ENCODE results near the gene ZNF77.
A peak's percentile ranks its signal among the peaks of the same experiment; 100 is the strongest.
"Not testable (repeated sequence)": the region's sequence is repeated elsewhere in the genome, so short reads cannot be mapped to it uniquely, and the experiment has no call there.

ZNF77 gene

DNA sequence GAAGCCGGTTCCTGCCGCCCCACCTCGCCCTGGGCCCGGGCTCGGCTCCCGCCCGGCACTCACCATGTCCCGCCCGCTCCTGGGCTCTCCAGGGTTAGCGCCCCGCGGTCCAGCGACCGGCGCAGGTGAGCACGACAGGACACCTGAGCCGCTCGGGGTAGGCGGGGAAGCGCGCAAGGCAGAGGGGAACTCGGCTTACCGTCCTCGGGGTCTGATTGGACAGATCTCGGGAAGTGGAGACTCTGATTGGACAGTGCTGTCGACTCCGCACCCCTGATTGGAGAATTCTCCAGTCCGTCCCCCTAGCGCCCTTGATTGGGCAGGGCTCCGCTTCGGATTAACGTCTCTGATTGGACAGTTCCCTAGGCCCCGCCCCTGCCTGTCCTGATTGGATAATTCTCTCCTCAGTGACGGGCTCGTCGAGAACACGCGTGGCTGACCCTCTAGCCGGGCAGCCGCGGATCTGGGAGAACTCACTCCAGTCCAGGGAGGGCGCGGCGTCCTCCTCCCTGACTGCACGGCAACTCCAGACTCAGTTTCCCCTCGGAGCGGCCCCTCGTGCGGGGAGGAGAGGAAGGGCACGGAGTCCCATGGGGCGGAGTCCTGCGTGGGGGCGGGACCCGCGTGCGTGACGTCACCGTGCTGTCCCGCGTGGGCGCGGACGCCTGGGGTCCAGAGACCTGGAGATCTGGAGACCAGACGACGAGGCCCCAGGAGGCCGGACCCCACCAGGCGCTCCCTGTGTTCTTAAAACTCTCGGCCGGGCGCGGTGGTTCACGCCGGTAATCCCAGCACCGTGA lies at the start of gene ZNF77:
Gene ZNF77 (minus strand): TSS at position 197 of the 800 bp plus-strand sequence. CDS start 131 bp downstream, at position 66.
- peak; percentile 95 for DNase-seq (ENCODE audit: low read depth, low spot score)

DNA sequence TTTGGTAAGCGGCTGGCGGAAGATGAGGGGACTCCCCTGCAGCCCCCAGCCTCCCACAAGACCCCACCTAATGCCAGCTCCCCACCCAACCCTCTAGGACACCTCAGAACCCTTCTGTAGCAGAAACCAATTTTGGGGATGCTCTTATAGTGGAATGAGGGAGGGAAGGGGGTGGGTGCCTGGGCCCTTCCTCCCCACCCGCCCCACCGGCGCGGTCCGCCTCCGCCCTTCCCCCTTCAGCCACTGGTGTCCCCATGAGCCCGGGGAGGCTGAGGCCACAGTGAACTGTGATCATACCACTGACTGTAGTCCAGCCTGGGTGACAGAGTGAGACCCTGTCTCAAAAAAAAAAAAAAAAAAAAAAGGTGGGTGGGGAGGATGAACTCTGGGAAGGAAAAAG lies 48.8 kb upstream of the ZNF77 start:
- DNase-seq (ENCODE audit: low read depth, low spot score) = no peak

DNA sequence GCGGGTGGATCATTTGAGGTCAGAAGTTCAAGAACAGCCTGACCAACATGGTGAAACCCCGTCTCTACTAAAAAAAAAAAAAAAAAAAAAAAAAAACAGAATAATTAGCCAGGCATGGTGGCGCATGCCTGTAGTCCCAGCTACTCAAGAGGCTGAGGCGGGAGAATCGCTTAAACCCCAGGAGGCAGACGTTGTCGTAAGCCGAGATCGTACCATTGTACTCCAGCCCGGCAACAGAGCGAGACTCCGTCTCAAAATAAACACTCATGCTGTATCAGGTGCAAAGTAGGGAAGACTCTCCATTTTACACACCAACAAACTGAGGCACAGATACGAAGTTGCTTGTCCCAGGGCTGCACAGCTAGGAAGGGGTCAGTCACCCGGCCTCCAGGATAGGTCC lies 48.2 kb upstream of the ZNF77 start:
- no peak for DNase-seq (ENCODE audit: low read depth, low spot score)

DNA sequence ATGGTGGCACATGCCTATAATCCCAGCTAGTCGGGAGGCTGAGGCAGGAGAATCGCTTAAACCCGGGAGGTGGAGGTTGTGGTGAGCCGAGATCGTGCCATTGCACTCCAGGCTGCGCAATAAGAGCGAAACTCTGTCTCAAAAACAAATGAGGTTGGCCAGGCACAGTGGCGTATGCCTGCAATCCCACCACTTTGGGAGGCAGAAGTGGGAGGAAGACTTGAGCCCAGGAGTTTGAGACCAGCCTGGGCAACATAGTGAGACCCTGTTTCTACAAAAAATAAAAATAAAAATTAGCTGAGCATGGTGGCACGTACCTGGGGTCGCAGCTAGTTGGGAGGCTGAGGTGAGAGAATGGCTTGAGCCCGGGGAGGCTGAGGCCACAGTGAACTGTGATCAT lies 47.6 kb upstream of the ZNF77 start:
- DNase-seq (ENCODE audit: low read depth, low spot score) = not testable (repeated sequence)

DNA sequence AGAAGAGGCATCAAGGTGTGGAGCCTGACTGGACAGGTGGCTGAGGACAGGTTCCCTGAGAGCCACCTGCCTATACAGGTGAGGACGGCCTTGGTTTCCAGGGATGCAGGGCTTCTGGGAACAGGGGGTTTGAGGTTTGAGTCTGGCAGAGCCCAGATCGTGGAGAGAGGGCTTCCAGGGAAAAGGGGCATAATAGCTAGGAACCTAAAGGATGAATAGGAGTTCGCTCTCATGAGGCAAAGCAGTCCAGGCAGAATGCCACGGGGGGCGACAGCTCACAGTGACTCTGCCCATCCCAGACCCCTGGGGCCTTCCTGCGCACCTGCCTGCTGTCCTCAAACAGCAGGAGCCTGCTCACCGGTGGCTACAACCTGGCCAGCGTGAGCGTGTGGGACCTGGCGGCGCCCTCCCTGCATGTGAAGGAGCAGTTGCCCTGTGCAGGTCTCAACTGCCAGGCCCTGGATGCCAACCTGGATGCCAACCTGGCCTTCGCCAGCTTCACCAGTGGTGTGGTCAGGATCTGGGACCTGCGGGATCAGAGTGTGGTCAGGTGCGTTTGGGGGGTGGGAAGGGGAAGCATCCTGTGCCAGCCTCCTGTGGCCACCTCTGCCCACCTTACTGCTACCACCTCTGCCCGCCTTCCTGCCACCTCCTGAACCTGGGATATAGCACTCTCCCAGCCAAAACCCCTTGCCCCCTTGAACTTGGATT lies 44.6 kb upstream of the ZNF77 start:
- DNase-seq (ENCODE audit: low read depth, low spot score) = no peak

DNA sequence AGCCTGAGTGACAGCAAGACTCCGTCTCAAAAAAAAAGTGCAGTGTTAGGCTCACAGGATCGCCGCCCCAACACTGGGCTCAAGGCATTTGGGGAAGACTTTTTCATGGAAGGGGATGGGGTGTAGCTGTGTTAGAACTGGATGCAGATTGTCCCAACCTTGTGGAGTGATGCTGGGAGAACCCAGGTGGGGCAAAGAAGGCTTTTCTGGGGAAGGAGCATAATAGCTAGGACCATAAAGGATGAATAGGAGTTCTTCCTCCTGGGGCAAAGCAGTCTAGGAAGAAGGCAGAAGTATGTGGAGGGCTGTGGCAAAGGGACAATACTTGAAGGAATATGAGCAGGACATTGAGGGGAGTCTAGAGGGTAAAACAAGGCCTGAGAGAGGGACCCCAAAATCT lies 43.8 kb upstream of the ZNF77 start:
- DNase-seq (ENCODE audit: low read depth, low spot score) = no peak

DNA sequence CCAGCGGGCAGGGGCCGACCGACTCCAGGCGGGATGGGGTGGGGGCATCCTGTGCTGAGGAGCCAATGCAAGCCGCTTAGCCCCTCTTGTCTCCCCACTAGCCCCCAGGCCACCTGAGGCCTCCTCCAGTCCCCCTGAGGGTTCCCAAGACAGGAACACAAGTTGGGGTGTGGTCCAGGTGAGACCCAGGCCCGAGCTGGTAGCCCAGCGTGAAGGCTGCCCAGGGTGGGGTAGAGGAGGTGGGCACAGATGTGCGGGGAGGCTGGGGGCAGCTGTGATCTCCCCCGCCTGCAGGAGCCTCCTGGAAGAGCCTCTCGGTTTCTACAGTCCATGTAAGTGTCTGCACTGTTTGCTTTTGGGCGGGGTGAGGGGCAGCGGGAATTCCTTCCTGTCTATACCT lies 43.0 kb upstream of the ZNF77 start:
- no peak for DNase-seq (ENCODE audit: low read depth, low spot score)

DNA sequence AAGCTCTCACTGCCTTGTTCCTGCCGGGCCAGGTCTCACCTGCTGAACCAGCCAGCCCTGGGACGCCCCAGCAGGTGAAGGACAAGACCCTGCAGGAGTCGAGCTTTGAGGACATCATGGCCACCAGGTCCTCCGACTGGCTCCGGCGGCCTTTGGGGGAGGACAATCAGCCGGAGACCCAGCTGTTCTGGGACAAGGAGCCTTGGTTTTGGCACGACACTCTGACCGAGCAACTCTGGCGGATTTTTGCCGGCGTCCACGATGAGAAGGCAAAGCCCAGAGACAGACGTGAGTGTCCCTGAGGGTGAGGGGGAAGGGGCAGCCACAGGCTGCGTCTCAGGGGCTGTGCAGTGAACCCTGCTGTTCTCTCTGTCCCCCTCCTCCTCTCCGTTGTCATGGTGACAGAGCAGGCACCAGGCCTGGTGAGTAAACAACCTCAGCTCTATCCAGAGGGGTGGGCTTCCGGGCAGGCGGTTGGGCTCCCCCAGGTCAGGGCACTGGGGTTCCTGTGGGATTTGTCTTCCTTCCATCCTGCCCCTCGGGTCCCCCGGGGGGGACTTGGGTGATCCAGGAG lies 42.3 kb upstream of the ZNF77 start:
- DNase-seq (ENCODE audit: low read depth, low spot score) = no peak

DNA sequence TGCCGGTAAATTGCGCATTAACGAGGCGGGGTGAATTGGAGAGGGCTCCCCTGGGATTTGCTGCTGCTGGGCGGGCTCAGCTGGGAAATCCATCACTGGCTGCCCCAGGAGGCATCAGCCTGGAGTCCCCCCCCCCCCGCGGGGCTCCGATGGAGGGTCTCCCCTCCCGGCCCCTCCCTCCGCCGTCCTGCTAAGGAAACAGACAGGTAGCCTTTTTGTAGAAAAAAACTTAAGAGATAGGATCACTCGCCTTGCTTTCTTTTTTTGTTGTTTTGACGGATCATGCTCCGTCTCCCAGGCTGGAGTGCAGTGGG lies 39.4 kb upstream of the ZNF77 start:
- no peak for DNase-seq (ENCODE audit: low read depth, low spot score)

DNA sequence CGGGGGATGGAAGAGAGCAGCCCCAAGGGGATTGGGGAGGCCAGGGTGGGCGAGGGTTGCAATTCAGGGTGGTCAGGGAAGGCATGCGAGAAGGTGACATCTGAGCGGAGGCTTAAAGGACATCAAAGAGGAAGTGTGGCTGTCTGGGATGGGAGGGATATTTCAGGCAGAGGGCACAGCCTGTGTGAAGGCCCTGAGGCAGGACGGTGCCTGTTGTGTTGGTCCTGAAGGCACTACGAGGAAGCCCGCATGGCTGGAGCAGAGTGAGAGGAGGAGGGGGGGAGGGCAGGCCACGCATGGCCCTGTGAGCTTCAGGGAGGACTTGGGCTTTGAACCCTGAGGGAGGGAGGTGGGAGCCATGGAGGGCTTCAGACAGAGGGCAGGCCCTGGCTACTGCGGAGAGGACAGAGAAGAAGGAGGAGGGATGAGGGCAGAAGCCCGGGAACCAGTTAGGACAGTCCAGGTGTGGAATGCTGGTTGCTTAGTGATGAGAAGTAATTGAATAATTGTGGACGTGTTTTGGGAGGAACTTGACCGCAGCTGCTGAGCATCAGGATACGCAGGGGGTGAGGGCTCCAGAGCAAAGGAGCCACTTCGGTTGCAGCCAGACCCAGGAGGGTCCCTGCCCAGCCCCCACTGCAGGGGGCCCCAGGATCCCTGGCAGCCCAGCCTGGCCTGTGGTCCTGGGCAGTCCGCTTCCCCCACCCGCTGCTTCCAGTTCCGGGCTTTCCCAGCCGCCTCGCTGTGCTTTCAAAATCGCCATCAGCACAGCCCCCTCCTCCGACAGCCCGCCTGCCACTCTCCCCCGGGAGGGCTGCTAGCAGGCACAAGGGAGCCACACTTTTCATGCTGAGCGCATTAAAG lies 38.8 kb upstream of the ZNF77 start:
- DNase-seq (ENCODE audit: low read depth, low spot score) = peak; percentile 75

DNA sequence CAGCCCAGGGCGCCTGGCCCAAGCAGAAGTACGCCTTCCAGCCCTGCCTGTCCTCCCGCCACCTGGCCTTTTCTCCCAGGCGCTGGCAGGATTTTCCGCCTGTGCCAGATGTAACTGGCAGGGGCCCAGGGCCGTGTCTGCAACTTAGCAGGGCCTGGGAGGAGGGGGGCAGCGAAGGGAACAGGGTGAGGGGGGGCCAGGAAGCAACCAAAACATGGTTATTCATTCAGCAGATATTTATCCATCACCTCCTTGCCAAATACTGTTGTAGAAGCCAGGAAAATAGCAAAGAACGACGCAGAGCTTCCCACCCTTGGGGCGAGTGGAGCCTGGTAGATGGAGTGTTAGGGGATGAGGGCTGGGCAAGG lies 38.2 kb upstream of the ZNF77 start:
- DNase-seq (ENCODE audit: low read depth, low spot score) = no peak

DNA sequence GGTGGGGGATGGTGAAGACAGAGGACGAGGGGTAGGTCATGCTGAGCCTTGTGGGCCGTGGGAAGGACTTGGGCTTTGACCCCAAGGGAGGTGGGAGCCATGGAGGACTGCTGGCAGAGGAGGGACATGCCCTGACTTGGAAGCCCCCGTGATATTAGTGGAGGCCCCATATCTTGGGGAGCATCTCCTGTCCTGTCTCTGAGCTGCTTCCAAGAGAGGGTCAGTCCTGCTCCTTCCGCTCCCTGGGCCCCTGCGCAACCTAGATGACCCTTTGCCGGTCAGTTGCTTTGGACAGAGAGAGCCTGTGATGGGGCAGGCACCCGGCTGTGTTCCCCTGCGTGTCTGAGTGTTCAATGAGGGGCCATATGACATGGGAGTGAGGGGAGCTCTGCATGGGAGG lies 37.8 kb upstream of the ZNF77 start:
- no peak for DNase-seq (ENCODE audit: low read depth, low spot score)

DNA sequence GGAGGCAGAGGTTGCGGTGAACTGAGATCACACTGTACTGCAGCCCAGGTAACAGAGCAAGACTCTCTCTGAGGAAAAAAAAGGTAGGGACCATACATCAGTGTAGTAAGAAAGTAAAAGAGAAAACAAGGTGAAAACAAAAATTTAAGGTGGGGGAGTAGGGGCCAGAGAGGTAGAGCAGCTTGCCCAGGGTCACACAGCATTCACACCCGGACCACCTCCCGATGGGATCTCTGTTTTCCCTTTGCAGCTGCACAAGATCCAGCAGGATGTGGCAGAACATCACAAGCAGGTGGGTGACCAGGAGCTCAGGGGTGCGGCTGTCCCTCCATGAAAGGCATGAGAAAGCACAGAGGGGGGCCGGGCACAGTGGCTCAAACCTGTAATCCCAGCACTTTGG lies 37.1 kb upstream of the ZNF77 start:
- DNase-seq (ENCODE audit: low read depth, low spot score) = no peak

DNA sequence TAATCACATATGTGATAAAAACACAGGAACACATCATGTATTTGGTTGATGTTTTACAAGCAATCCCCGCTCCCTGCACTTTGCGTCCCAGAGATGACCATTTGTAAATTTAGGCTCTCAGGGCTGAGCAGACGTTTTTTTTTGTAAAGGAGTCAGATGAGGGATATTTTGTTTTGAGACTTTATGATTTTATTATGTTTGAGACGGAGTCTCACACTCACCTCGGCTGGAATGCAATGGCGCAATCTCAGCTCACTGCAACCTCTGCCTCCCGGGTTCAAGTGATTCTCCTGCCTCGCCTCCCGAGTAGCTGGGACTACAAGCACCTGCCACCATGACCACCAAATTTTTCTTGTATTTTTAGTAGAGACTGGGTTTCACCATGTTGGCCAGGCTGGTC lies 34.0 kb upstream of the ZNF77 start:
- DNase-seq (ENCODE audit: low read depth, low spot score) = no peak

DNA sequence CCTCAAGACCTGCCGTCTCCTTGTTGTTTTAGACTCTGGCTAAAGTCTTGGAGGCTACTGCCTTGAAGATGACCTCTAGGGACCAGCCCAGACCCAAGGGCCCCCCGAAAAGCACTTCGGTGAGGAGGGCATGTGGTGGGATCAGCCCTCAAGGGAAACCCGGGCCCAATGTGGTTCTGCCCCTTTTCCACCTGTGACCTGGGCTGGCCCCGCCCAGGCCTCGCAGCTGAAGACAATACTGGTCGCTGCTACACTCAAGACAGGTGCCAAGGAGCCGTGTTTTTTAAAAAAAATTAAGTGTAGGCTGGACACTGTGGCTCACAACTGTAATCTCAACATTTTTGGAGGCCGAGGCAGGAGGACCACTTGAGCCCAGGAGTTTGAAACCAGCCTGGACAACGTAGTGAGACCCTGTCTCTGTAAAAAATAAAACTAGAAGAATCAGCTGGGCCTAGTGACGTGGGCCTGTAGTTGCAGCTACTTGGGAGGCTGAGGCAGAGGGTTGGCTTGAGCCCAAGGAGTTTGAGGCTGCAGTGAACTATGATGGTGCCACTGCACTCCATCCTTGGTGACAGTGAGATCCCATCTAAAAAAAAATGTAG lies 33.5 kb upstream of the ZNF77 start:
- DNase-seq (ENCODE audit: low read depth, low spot score) = no peak

DNA sequence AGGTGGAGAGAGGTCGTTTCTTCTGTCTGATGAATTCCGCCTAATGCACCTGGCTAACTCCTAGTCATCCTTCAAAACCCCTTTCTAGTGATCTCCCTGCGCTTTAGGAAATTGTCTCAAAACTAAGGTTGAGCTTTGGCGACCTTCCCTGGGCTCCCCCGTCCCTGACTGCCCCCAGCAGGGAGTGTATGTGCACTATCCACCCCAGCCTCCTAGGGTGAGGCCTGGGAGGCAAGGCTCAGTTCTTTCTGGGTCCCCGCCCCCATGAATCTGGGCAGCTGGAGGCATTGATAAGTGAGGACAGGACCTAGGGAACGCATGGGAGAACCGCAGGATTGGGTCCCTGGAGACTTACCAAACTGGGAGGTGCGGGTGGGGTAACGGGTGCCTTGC lies 33.0 kb upstream of the ZNF77 start:
- DNase-seq (ENCODE audit: low read depth, low spot score) = no peak

DNA sequence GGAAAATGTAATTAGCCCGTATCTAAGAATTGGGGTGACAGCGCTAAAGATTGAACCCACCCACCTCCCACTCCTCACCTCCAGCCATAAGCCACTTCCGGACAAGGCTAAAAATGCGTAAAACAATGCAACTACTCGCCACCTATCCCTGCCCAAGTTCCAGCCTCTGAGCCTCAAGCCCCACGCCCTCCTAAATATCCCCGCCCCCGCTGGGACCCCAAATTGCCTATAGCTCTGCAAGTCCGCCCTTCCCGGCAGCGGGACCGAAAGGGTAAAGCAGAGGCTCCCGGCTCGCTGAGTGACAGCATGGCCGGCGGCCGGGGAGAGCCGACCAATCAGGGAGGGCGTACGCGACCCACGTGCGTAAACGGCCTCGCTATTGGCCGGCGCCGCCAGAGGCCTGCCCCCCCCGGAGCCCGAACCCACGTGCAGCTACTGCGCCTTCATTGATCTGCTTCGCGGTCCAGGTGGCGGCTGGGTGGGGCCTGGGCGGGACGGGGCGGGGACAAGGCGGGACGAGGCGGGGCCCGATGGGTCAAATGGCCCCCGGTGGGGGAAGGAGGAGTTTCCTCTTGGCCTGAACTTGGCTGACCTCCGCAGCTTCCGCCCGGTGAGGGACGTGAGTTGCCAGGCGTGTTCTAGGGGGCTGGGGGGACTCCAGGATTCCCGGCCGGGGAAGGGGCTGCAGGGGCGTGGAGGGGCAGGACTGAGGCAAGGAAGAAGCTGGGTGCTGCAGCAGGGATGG lies 32.4 kb upstream of the ZNF77 start, which contains the start of gene TLE6:
Gene TLE6 (plus strand): TSS at position 564 of the 745 bp plus-strand sequence. CDS start 670 bp downstream, outside the sequence.
- peak; percentile 83 for DNase-seq (ENCODE audit: low read depth, low spot score)

DNA sequence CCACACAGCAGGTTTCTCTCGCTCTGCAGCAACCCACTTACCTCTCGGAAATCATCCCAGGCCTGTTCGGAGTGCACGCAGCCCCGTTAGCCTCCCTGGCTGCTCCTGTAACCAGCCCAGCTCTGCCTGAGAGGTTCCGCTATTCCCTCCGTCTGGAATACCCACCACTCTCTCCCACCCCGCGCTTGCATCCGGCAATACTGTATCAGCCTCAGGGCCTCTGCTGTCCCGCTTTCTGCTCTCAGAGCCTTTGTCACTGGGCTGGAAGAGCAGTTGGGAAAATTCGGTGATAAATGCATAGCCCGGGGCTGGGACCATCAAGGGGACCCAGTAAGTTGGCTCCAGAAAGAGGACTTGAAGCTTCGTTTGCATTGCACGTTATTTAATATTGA lies 31.8 kb upstream of the ZNF77 start:
- no peak for DNase-seq (ENCODE audit: low read depth, low spot score)

DNA sequence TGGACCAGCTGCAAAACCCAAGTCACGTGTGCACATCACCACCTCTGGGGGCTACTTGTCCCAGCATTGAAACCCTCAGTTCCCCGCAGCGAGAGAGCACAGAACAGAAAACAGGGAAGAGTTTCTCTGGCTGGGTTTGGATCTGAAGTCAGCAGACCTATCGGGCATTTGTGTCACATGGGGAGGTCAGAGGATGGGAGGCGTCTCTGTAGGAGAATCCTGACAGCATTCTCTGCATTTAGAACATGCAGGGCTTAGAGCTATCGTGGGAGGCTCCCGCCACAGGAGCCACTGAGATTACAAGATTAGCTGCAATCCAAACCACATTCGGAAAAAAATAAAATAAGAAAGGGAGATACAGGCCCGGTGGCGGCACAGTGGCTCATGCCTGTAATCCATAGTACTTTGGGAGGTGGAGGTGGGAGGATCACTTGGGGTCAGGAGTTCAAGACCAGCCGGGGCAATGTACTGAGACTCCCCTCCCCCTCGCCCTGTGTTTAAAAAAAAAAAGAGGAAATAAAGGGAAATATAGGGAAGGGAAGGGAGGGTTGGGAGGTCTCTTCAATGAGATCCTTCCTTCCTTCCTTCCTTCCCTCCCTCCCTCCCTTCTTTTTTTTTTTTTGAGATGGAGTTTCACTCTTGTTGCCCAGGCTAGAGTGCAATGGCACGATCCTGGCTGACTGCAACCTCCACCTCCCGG lies 29.7 kb upstream of the ZNF77 start:
- no peak for DNase-seq (ENCODE audit: low read depth, low spot score)

DNA sequence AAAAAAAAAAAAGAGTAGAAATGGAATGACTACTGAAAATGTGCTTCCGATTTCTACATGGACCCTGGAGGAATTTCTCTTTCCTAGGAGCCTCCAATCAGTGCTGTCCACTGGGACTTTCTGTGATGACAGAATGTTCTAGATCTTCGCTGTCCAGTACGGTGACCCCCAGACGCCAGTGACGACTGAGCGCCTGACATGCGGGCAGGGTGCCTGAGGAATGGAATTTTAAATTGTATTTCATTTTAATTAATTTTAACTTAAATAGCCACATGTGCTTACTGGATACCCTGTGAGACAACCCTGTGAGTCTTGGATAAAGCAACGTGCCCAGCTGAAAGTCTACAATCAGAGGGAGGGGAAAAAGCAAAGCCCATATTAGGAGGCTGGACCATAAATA lies 28.5 kb upstream of the ZNF77 start:
- DNase-seq (ENCODE audit: low read depth, low spot score) = no peak

All from iPS DF 19.7 (cell line).